Measurements from ENCODE around the gene UNG. TPM values are rescaled to one million over a fixed set of nuclear protein-coding genes. Genes with fewer than 3 reads are reported as not detected.
A peak's percentile ranks its signal among the peaks of the same experiment; 100 is the strongest.

The UNG gene
- total and polyA plus RNA-seq, 5 donors = 10.3 to 16.6 (median 10.6) TPM

- Histone ChIP-seq H3K4me3 (ENCODE audit: low read length) (no peak overlapping the region), H3K27ac (ENCODE audit: low read length) (no peak overlapping the region), H3K9me3 (ENCODE audit: control insufficient read depth, low read length) (no peaks in the 10 kb centered on the region), H3K27me3 (ENCODE audit: control insufficient read depth, insufficient read depth) (no peaks in the 10 kb centered on the region), H3K4me1 (ENCODE audit: control insufficient read depth, insufficient read depth, low read length) (peaks cover 19% of the 10 kb centered on the region)
- intact Hi-C loops (cut with DNase I) = loop anchor here in 1 of 4 donors (5.0 kb wide), 1 partner anchor 44 kb away; no protein-coding TSS in a partner anchor
- 97% methylated on average over 5 of the region's 5 CpGs for WGBS
- no peak for DNase-seq
- ATAC-seq = no peak
Observed at GRCh38 chr12:109156036-109156435, 58.6 kb downstream of the UNG start.

DNA sequence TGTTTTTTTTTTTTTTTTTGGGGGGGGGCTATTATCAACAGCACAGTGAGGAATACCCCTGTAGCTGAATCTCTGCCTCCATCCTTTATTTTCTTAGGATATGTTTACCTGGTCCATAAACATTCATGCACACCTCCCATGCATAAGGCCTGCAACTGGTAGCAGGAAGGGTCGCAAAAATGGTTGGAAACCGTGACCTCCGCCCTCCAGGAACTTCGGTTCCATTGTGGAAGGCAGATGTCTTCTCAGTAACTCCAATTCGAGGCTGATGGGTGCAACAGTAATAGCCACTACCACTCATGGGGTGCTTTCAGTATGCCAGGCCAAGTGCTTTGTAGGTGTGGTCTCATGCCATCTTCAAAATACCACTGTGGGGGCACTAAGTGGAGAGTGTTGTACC is 59.2 kb downstream of the UNG start:
- ATAC-seq (no peak), DNase-seq (no peak)
- Histone ChIP-seq H3K27ac (ENCODE audit: low read length) (no peak overlapping the region), H3K4me1 (ENCODE audit: control insufficient read depth, insufficient read depth, low read length) (peaks cover 22% of the 10 kb centered on the region), H3K4me3 (ENCODE audit: low read length) (no peak overlapping the region), H3K27me3 (ENCODE audit: control insufficient read depth, insufficient read depth) (no peaks in the 10 kb centered on the region), H3K9me3 (ENCODE audit: control insufficient read depth, low read length) (no peaks in the 10 kb centered on the region)
- WGBS = 96% methylated on average over 5 of the region's 5 CpGs
- intact Hi-C loops (cut with DNase I) = loop anchor here in 1 of 4 donors (5.0 kb wide), 1 partner anchor 44 kb away; no protein-coding TSS in a partner anchor

GRCh38 chr12:109157986-109158385 is 60.6 kb downstream of the UNG start:
- WGBS = 26% methylated on average over 5 of the region's 5 CpGs
- H3K27me3 ChIP-seq (ENCODE audit: control insufficient read depth, insufficient read depth) = no peaks in the 10 kb centered on the region
- H3K9me3 ChIP-seq (ENCODE audit: control insufficient read depth, low read length) = no peaks in the 10 kb centered on the region
- no peak for DNase-seq
- ATAC-seq = no peak
- H3K4me1 ChIP-seq (ENCODE audit: control insufficient read depth, insufficient read depth, low read length) = peaks cover 28% of the 10 kb centered on the region
- peak overlapping the region; percentile 68 for H3K27ac ChIP-seq (ENCODE audit: low read length)
- intact Hi-C loops (cut with DNase I) = loop anchor here in 1 of 4 donors (5.0 kb wide), 1 partner anchor 46 kb away; no protein-coding TSS in a partner anchor
- H3K4me3 ChIP-seq (ENCODE audit: low read length) = no peak overlapping the region

DNA sequence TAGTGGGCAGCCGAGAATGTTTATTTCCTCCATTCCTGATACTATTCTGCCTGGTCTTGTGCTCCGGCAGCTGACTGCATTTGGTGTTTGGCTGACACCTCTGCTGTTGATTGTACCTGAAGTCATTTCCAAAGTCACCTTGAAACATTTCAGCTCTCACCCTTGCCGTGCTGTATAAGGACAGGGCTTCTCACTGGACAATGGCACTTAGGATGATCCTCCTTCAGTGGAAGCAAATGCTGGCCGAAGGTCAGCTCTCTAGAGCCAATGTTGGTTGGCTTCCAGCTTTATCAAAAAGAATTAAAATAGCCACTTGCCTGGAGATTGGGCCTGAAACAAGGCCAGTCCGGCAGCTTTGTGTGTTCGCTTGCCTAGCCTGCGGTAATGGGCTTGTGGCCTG is 63.0 kb downstream of the UNG start:
- ATAC-seq = peak; percentile 70 to 73

More for the DNA sequence above, 63.0 kb downstream of the UNG start:
- Histone ChIP-seq H3K27me3 (ENCODE audit: control insufficient read depth, insufficient read depth) (no peaks in the 10 kb centered on the region), H3K4me1 (ENCODE audit: control insufficient read depth, insufficient read depth, low read length) (peaks cover 34% of the 10 kb centered on the region), H3K9me3 (ENCODE audit: control insufficient read depth, low read length) (no peaks in the 10 kb centered on the region), H3K27ac (ENCODE audit: low read length) (peak overlapping the region; percentile 98), H3K4me3 (ENCODE audit: low read length) (no peak overlapping the region)
- WGBS = 23% methylated on average over 7 of the region's 7 CpGs
- DNase-seq = peak in 2 of 3 donors; percentile 45 to 63
- intact Hi-C loops (cut with DNase I) = no loop called here

Other genes with a start within 250 kb of the UNG start
- gene SSH1, start 240.0 kb upstream of the UNG start, total RNA-seq = 10 to 100 TPM; 39.2 to 46.6 (median 41.5) TPM
- gene SSH1, start 240.0 kb upstream of the UNG start, polyA plus RNA-seq = 11.6 TPM
- not detected for gene DAO, start 217.5 kb upstream of the UNG start, total RNA-seq
- not detected for gene DAO, start 217.5 kb upstream of the UNG start, polyA plus RNA-seq
- gene SVOP, start 76.5 kb upstream of the UNG start, total RNA-seq = under 1 TPM; 0.03 to 0.45 (median 0.11) TPM
- gene SVOP, start 76.5 kb upstream of the UNG start, polyA plus RNA-seq = 0.32 TPM
- gene USP30, start 45.0 kb upstream of the UNG start, total RNA-seq = 10 to 100 TPM; 10.1 to 12.7 (median 11.7) TPM
- 7.5 TPM for gene USP30, start 45.0 kb upstream of the UNG start, polyA plus RNA-seq
- 10 to 100 TPM in 1 of 4 donors, 1 to 10 TPM in 3; 7.4 to 12.2 (median 7.6) TPM for gene ALKBH2, start 4.1 kb upstream of the UNG start, total RNA-seq
- 12.2 TPM for gene ALKBH2, start 4.1 kb upstream of the UNG start, polyA plus RNA-seq
- 100 to 1,000 TPM in 3 of 4 donors, 10 to 100 TPM in 1; 94.9 to 128 (median 116) TPM for gene ACACB, start 19.0 kb downstream of the UNG start, total RNA-seq
- gene ACACB, start 19.0 kb downstream of the UNG start, polyA plus RNA-seq = 87.1 TPM
- not detected for gene FOXN4, start 211.7 kb downstream of the UNG start, total RNA-seq
- gene FOXN4, start 211.7 kb downstream of the UNG start, polyA plus RNA-seq = not detected